Measurements from ENCODE around the gene MRAP2. TPM values are rescaled to one million over a fixed set of nuclear protein-coding genes. Genes with fewer than 3 reads are reported as not detected.
"Not testable (repeated sequence)": the region's sequence is repeated elsewhere in the genome, so short reads cannot be mapped to it uniquely, and the experiment has no call there.

The MRAP2 gene
- total RNA-seq, 2 donors from 2014 or later = 67.5 to 104 TPM

DNA sequence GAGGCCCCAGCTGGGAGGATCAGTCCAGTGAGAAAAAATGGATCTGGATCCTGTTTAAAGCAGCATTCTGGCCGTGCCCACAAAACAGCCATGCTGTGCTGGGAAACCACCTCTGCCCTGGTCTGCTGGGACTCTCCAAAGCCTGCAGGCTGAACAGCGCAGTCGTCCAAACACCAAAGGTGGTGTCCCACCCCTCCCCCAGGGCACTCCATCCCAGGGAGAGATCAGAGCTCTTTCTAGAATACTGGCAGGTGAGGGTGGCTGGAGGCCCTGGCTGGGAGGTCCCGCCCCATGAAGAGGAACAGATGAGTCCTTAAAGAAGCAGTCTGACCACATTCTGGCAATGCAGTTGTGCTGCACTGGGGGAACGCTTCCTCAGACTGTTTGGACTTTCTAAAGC lies 84.6 kb downstream of the MRAP2 start:
- Histone ChIP-seq H3K36me3 (no peaks in the 10 kb centered on the region), H3K4me1 (ENCODE audit: control insufficient read depth in 1 of 2, low read depth in 2 of 2) (no peaks in the 10 kb centered on the region), H3K27ac (no peak overlapping the region), H3K9me3 (no peaks in the 10 kb centered on the region), H3K27me3 (replicated peaks; ENCODE audit: insufficient read depth) (no peaks in the 10 kb centered on the region), H3K4me3 (no peak overlapping the region)
- TF ChIP-seq, protein P1, sequence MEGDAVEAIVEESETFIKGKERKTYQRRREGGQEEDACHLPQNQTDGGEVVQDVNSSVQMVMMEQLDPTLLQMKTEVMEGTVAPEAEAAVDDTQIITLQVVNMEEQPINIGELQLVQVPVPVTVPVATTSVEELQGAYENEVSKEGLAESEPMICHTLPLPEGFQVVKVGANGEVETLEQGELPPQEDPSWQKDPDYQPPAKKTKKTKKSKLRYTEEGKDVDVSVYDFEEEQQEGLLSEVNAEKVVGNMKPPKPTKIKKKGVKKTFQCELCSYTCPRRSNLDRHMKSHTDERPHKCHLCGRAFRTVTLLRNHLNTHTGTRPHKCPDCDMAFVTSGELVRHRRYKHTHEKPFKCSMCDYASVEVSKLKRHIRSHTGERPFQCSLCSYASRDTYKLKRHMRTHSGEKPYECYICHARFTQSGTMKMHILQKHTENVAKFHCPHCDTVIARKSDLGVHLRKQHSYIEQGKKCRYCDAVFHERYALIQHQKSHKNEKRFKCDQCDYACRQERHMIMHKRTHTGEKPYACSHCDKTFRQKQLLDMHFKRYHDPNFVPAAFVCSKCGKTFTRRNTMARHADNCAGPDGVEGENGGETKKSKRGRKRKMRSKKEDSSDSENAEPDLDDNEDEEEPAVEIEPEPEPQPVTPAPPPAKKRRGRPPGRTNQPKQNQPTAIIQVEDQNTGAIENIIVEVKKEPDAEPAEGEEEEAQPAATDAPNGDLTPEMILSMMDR (IDR thresholded peaks at IDR 0.05) = no peak
- ATAC-seq (ENCODE audit: insufficient number of reproducible peaks, low FRiP score, low read depth) (no peak), DNase-seq (ENCODE audit: low spot score) (no peak)

GRCh38 chr6:84119277-84119676 lies 85.7 kb downstream of the MRAP2 start:
- H3K27me3 ChIP-seq (replicated peaks; ENCODE audit: insufficient read depth) = no peaks in the 10 kb centered on the region
- no peak overlapping the region for H3K4me3 ChIP-seq
- no peak overlapping the region for H3K27ac ChIP-seq
- no peaks in the 10 kb centered on the region for H3K36me3 ChIP-seq
- H3K9me3 ChIP-seq = no peaks in the 10 kb centered on the region
- TF ChIP-seq, protein P1 (IDR thresholded peaks at IDR 0.05) = no peak
- DNase-seq (ENCODE audit: low spot score) (no peak), ATAC-seq (ENCODE audit: insufficient number of reproducible peaks, low FRiP score, low read depth) (no peak)
- H3K4me1 ChIP-seq (ENCODE audit: control insufficient read depth in 1 of 2, low read depth in 2 of 2) = no peaks in the 10 kb centered on the region

GRCh38 chr6:84123186-84123585 lies 89.6 kb downstream of the MRAP2 start:
- H3K27me3 ChIP-seq (replicated peaks; ENCODE audit: insufficient read depth) = no peaks in the 10 kb centered on the region
- no peak for DNase-seq (ENCODE audit: low spot score)
- H3K4me3 ChIP-seq = no peak overlapping the region
- H3K9me3 ChIP-seq = no peaks in the 10 kb centered on the region
- no peaks in the 10 kb centered on the region for H3K4me1 ChIP-seq (ENCODE audit: control insufficient read depth in 1 of 2, low read depth in 2 of 2)
- H3K27ac ChIP-seq = no peak overlapping the region
- H3K36me3 ChIP-seq = peaks cover 6% of the 10 kb centered on the region
- no peak for ATAC-seq (ENCODE audit: insufficient number of reproducible peaks, low FRiP score, low read depth)
- TF ChIP-seq, protein P1 (IDR thresholded peaks at IDR 0.05) = no peak

GRCh38 chr6:84129588-84129987 lies 96.0 kb downstream of the MRAP2 start:
- not testable (repeated sequence) for H3K4me1 ChIP-seq (ENCODE audit: control insufficient read depth in 1 of 2, low read depth in 2 of 2); H3K4me3 ChIP-seq; H3K27me3 ChIP-seq (replicated peaks; ENCODE audit: insufficient read depth); DNase-seq (ENCODE audit: low spot score); H3K27ac ChIP-seq; H3K36me3 ChIP-seq; H3K9me3 ChIP-seq; ATAC-seq (ENCODE audit: insufficient number of reproducible peaks, low FRiP score, low read depth)

DNA sequence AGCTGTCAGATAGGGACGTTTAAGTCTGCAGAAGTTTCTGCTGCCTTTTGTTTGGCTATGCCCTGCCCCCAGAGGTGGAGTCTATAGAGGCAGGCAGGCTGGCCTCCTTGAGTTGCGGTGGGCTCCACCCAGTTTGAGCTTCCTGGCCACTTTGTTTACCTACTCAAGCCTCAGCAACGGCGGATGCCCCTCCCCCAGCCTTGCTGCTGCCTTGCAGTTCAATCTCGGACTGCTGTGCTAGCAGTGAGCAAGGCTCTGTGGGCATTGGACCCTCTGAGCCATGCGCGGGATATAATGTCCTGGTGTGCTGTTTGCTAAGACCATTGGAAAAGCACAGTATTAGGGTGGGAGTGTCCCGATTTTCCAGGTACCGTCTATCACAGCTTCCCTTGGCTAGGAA lies 99.8 kb downstream of the MRAP2 start:
- H3K4me1 ChIP-seq (ENCODE audit: control insufficient read depth in 1 of 2, low read depth in 2 of 2); H3K9me3 ChIP-seq; DNase-seq (ENCODE audit: low spot score); H3K36me3 ChIP-seq; H3K27me3 ChIP-seq (replicated peaks; ENCODE audit: insufficient read depth); ATAC-seq (ENCODE audit: insufficient number of reproducible peaks, low FRiP score, low read depth); H3K27ac ChIP-seq; H3K4me3 ChIP-seq: not testable (repeated sequence)

- Histone ChIP-seq H3K36me3 (no peaks in the 10 kb centered on the region), H3K4me1 (ENCODE audit: control insufficient read depth in 1 of 2, low read depth in 2 of 2) (no peaks in the 10 kb centered on the region)
- ATAC-seq (ENCODE audit: insufficient number of reproducible peaks, low FRiP score, low read depth) = no peak
Measured at GRCh38 chr6:84135291-84135690, 101.7 kb downstream of the MRAP2 start.

More at GRCh38 chr6:84135291-84135690, 101.7 kb downstream of the MRAP2 start:
- no peak for DNase-seq (ENCODE audit: low spot score)
- no peak overlapping the region for H3K27ac ChIP-seq
- TF ChIP-seq, protein P1 (IDR thresholded peaks at IDR 0.05) = no peak
- H3K9me3 ChIP-seq = no peaks in the 10 kb centered on the region
- no peak overlapping the region for H3K4me3 ChIP-seq
- no peaks in the 10 kb centered on the region for H3K27me3 ChIP-seq (replicated peaks; ENCODE audit: insufficient read depth)
